A673 (cell line): ENCODE data around the gene AP3S2. TPM values are rescaled to one million over a fixed set of nuclear protein-coding genes. Genes with fewer than 3 reads are reported as not detected.

Source experiments
- BruUV-seq: library from RNA; stranded (reverse); fragments of 400-500 nt; replicated peaks from 2 replicates; lab custom pipeline; 2021; lab: Mats Ljungman, UMichigan
- CTCF ChIA-PET: fragments of 300-600 bp; sonication (Branson Sonifier 250); formaldehyde crosslinking; loops from one replicate; lab custom pipeline; 2022; ENCODE audit warnings: antibody characterized with exemption; lab: Charles Lee
- POLR2A ChIA-PET: fragments of 300-600 bp; sonication (Branson Sonifier 250); formaldehyde crosslinking; loops from one replicate; lab custom pipeline; 2022; ENCODE audit warnings: antibody characterized with exemption; ENCODE audit not compliant: low non-redundant PET; lab: Charles Lee
- DNase-seq: peaks from one replicate; pipeline ENCODE4 v3.0.0-alpha.2; 2015; ENCODE audit warnings: low spot score
- H3K27ac ChIP-seq: fragments of 200-600 bp; sonication (generic); 2 replicates; pipeline ENCODE4 v1.5.1; 2016; ENCODE audit warnings: mixed run types, low read depth, mild to moderate bottlenecking, mixed read lengths, antibody characterized with exemption, low read length; ENCODE audit not compliant: poor library complexity, severe bottlenecking
- H3K27me3 ChIP-seq: fragments of 200-600 bp; sonication (generic); replicated peaks from 2 replicates; pipeline ENCODE4 v1.6.1; 2017; ENCODE audit warnings: mixed run types, low read depth, mild to moderate bottlenecking, mixed read lengths, antibody characterized with exemption, low read length; ENCODE audit not compliant: insufficient read depth, poor library complexity
- H3K36me3 ChIP-seq: fragments of 200-600 bp; sonication (generic); 2 replicates; pipeline ENCODE4 v1.6.1; 2016; ENCODE audit warnings: mixed run types, mild to moderate bottlenecking, mixed read lengths, antibody characterized with exemption, low read length; ENCODE audit not compliant: insufficient read depth, poor library complexity, severe bottlenecking
- H3K4me1 ChIP-seq: fragments of 200-600 bp; sonication (generic); 2 replicates; pipeline ENCODE4 v1.6.1; 2017; ENCODE audit warnings: mixed run types, mild to moderate bottlenecking, mixed read lengths, antibody characterized with exemption, low read length; ENCODE audit not compliant: insufficient read depth, poor library complexity, severe bottlenecking
- H3K4me3 ChIP-seq: fragments of 200-600 bp; sonication (generic); 2 replicates; pipeline ENCODE4 v1.5.1; 2016; ENCODE audit warnings: low read depth, mixed run types, mild to moderate bottlenecking, mixed read lengths, low read length; ENCODE audit not compliant: poor library complexity, severe bottlenecking
- H3K9me3 ChIP-seq: fragments of 200-600 bp; sonication (generic); 2 replicates; pipeline ENCODE4 v1.6.1; 2016; ENCODE audit warnings: mixed run types, low read depth, mild to moderate bottlenecking, mixed read lengths, antibody characterized with exemption, low read length; ENCODE audit not compliant: poor library complexity, severe bottlenecking
- CTCF ChIP-seq: fragments of 300-800, 200-600 bp; sonication (generic); conservative IDR thresholded peaks from 2 replicates; pipeline ENCODE4 v1.5.1; 2017; ENCODE audit warnings: low read depth, mild to moderate bottlenecking, antibody characterized with exemption, low read length, moderate library complexity, mixed read lengths
- EZH2 ChIP-seq: fragments of 200-600 bp; sonication (generic); IDR thresholded peaks from 2 replicates; pipeline ENCODE4 v1.6.1; 2017; ENCODE audit warnings: borderline replicate concordance, low read depth, mild to moderate bottlenecking, mixed read lengths, antibody characterized with exemption, low read length; ENCODE audit not compliant: poor library complexity, severe bottlenecking
- intact Hi-C: fragments of 100-400 bp; cut with micrococcal nuclease; formaldehyde crosslinking; loops from one replicate; pipeline ENCODE4 v1.10.0; 2022; ENCODE audit not compliant: unreplicated experiment
- total RNA-seq: library from RNA; stranded (reverse); gene quantifications from 2 replicates; pipeline ENCODE4 v1.2.3, GENCODE V29; 2021

The AP3S2 gene
- total RNA-seq, 1 experiment from 2014 or later, result 32.0 TPM

- DNase-seq, result no peak
- TF ChIP-seq EZH2 (no peak), CTCF (no peak)
- CTCF ChIA-PET, result no interaction called here
- Histone ChIP-seq H3K27me3 (no peaks in the 10 kb centered on the region), H3K36me3 (no peaks in the 10 kb centered on the region), H3K27ac (no peak overlapping the region), H3K4me1 (no peaks in the 10 kb centered on the region), H3K9me3 (no peaks in the 10 kb centered on the region), H3K4me3 (no peak overlapping the region)
- intact Hi-C loops, result no loop called here
- no TSS peak for BruUV-seq
- POLR2A ChIA-PET, result interaction anchor here (0.6 kb wide), 1 partner anchor 86 kb away, joined by 3 read pairs; the partner anchor contains the start of gene AP3S2
These were observed 85.5 kb downstream of the AP3S2 start for GRCh38 chr15:89808160-89808870.

GRCh38 chr15:89807689-89808088, 86.1 kb downstream of the AP3S2 start:
- intact Hi-C loops, result no loop called here
- no peak for TF ChIP-seq EZH2
- TF ChIP-seq CTCF, result no peak

GRCh38 chr15:89806559-89807550, 86.9 kb downstream of the AP3S2 start:
- H3K27me3 ChIP-seq, result no peaks in the 10 kb centered on the region
- TF ChIP-seq EZH2 (no peak), CTCF (no peak)
- ChIA-PET CTCF (no interaction called here), POLR2A (no interaction called here)
- H3K36me3 ChIP-seq, result no peaks in the 10 kb centered on the region
- no peaks in the 10 kb centered on the region for H3K9me3 ChIP-seq
- no peaks in the 10 kb centered on the region for H3K4me1 ChIP-seq
- intact Hi-C loops, result no loop called here
- no peak overlapping the region for H3K4me3 ChIP-seq
- DNase-seq, result no peak
- no TSS peak for BruUV-seq
- no peak overlapping the region for H3K27ac ChIP-seq

More at GRCh38 chr15:89807689-89808088, 86.1 kb downstream of the AP3S2 start:
- no peak for DNase-seq
- no peak overlapping the region for H3K4me3 ChIP-seq
- ChIA-PET POLR2A (no interaction called here), CTCF (no interaction called here)
- no peaks in the 10 kb centered on the region for H3K36me3 ChIP-seq
- no TSS peak for BruUV-seq
- no peaks in the 10 kb centered on the region for H3K9me3 ChIP-seq
- no peaks in the 10 kb centered on the region for H3K4me1 ChIP-seq
- H3K27ac ChIP-seq, result no peak overlapping the region
- H3K27me3 ChIP-seq, result no peaks in the 10 kb centered on the region
